Progenitor cell of endocrine pancreas (in vitro differentiated cells): Measurements from ENCODE around the gene LENG8. TPM values are rescaled to one million over a fixed set of nuclear protein-coding genes. Genes with fewer than 3 reads are reported as not detected.

ENCODE experiments used
- DNase-seq: peaks from one replicate; pipeline ENCODE4 v3.0.0; 2021; ENCODE audit warnings: low spot score; ENCODE audit not compliant: unreplicated experiment
- H3K27ac Mint-ChIP-seq: 2 replicates; pipeline ENCODE4 v1.8.0; 2021; ENCODE audit warnings: mild to moderate bottlenecking, moderate library complexity, mixed read lengths
- H3K27me3 Mint-ChIP-seq: 2 replicates; pipeline ENCODE4 v1.8.0; 2021; ENCODE audit warnings: mixed read lengths
- H3K36me3 Mint-ChIP-seq: 2 replicates; pipeline ENCODE4 v1.8.0; 2022; ENCODE audit warnings: mixed read lengths; ENCODE audit not compliant: insufficient read depth
- H3K4me1 Mint-ChIP-seq: 2 replicates; pipeline ENCODE4 v1.8.0; 2021; ENCODE audit warnings: low read depth, mixed read lengths
- H3K4me3 Mint-ChIP-seq: 2 replicates; pipeline ENCODE4 v1.8.0; 2021; ENCODE audit warnings: low read depth, mild to moderate bottlenecking, moderate library complexity, mixed read lengths
- H3K9me3 Mint-ChIP-seq: 2 replicates; pipeline ENCODE4 v1.8.0; 2021; ENCODE audit warnings: low read depth, mixed read lengths
- CTCF ChIP-seq: fragments of 200-600 bp; sonication (generic); IDR thresholded peaks from one replicate; pipeline ENCODE4 v1.5.0; 2021; ENCODE audit warnings: antibody characterized with exemption, mild to moderate bottlenecking; ENCODE audit not compliant: unreplicated experiment
- total RNA-seq: library from RNA; stranded (reverse); gene quantifications from 2 replicates; pipeline ENCODE4 v1.2.1, GENCODE V29; 2021

Gene LENG8
- total RNA-seq, 1 donor from 2014 or later = 210 TPM

GRCh38 chr19:54431255-54431838 lies 17.7 kb upstream of the LENG8 start:
- Mint-ChIP-seq H3K27me3 (peaks cover 35% of the 10 kb centered on the region), H3K9me3 (no peaks in the 10 kb centered on the region), H3K4me3 (no peak overlapping the region), H3K4me1 (peaks cover 4% of the 10 kb centered on the region), H3K27ac (no peak overlapping the region), H3K36me3 (peaks cover 9% of the 10 kb centered on the region)
- DNase-seq = no peak
- TF ChIP-seq CTCF = no peak

- Mint-ChIP-seq H3K9me3 (no peaks in the 10 kb centered on the region), H3K36me3 (peaks cover 8% of the 10 kb centered on the region), H3K27me3 (peaks cover 30% of the 10 kb centered on the region), H3K4me1 (peaks cover 4% of the 10 kb centered on the region), H3K27ac (no peak overlapping the region), H3K4me3 (no peak overlapping the region)
- DNase-seq = no peak
- TF ChIP-seq CTCF = no peak
Measured at GRCh38 chr19:54432144-54432738, 16.8 kb upstream of the LENG8 start.

GRCh38 chr19:54433697-54434096 lies 15.3 kb upstream of the LENG8 start:
- Mint-ChIP-seq H3K4me3 (no peak overlapping the region), H3K9me3 (no peaks in the 10 kb centered on the region), H3K4me1 (peaks cover 4% of the 10 kb centered on the region)

GRCh38 chr19:54434112-54434872 lies 14.7 kb upstream of the LENG8 start:
- Mint-ChIP-seq H3K9me3 (no peaks in the 10 kb centered on the region), H3K27me3 (peaks cover 18% of the 10 kb centered on the region), H3K4me1 (peaks cover 4% of the 10 kb centered on the region), H3K4me3 (no peak overlapping the region), H3K27ac (peak overlapping the region; percentile 61), H3K36me3 (peaks cover 7% of the 10 kb centered on the region)
- TF ChIP-seq CTCF = no peak
- DNase-seq = no peak

More at GRCh38 chr19:54433697-54434096, 15.3 kb upstream of the LENG8 start:
- no peak for TF ChIP-seq CTCF
- peaks cover 8% of the 10 kb centered on the region for H3K36me3 Mint-ChIP-seq
- DNase-seq = no peak
- no peak overlapping the region for H3K27ac Mint-ChIP-seq
- H3K27me3 Mint-ChIP-seq = peaks cover 22% of the 10 kb centered on the region

DNA sequence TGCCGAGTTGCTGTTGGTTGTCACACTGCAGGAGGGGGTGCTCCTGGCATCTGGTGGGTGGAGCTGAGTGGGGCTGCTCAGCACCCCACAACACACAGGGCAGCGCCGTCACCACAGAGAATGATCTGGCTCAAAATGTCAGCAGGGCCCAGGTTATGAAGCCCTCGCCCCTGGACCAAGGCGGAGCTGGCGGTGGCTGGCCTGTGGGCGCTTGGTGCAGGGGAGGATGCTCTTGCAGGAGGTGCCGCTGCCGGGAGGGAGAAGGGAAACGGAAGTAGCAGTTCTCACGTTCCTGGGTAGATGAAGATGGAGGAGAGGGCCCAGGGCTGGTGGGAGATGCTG lies 14.2 kb upstream of the LENG8 start:
- no peak for DNase-seq
- TF ChIP-seq CTCF = no peak
- H3K4me3 Mint-ChIP-seq = no peak overlapping the region
- H3K36me3 Mint-ChIP-seq = peaks cover 6% of the 10 kb centered on the region
- H3K4me1 Mint-ChIP-seq = peaks cover 4% of the 10 kb centered on the region
- peak overlapping the region; percentile 61 for H3K27ac Mint-ChIP-seq
- H3K27me3 Mint-ChIP-seq = peaks cover 16% of the 10 kb centered on the region
- no peaks in the 10 kb centered on the region for H3K9me3 Mint-ChIP-seq
